ENCODE results near the gene NAALADL2.

DNA sequence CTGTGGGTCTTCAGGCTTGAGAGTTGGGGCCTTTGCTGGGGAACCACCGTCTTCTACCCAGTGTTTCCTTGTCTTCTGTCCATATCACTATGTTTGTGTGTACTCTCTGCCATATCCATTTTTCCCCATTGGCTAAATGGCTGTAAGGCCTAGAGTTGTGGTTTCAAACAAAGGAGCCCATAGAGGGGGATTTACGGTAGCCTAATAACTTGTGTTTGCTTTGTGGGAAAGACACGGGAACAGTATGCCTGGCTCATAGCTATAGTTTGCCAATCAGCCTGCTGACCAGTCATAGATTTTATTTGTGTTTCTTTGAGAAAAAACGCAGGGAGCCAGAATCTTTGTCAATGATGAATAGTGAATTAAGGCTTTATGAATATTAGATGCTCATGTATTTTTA is 554.8 kb downstream of the NAALADL2 start:
- no peak for TF ChIP-seq TAF1 (IDR thresholded peaks at IDR 0.05; ENCODE audit: low read depth)
- TF ChIP-seq, protein P1, sequence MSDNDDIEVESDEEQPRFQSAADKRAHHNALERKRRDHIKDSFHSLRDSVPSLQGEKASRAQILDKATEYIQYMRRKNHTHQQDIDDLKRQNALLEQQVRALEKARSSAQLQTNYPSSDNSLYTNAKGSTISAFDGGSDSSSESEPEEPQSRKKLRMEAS (IDR thresholded peaks at IDR 0.05): no peak
- TF ChIP-seq TEAD4 (IDR thresholded peaks at IDR 0.05): no peak
- TF ChIP-seq RAD21 (IDR thresholded peaks at IDR 0.05; ENCODE audit: low read depth): no peak
- TF ChIP-seq EGR1 (IDR thresholded peaks at IDR 0.05): no peak
- TF ChIP-seq, protein P2, sequence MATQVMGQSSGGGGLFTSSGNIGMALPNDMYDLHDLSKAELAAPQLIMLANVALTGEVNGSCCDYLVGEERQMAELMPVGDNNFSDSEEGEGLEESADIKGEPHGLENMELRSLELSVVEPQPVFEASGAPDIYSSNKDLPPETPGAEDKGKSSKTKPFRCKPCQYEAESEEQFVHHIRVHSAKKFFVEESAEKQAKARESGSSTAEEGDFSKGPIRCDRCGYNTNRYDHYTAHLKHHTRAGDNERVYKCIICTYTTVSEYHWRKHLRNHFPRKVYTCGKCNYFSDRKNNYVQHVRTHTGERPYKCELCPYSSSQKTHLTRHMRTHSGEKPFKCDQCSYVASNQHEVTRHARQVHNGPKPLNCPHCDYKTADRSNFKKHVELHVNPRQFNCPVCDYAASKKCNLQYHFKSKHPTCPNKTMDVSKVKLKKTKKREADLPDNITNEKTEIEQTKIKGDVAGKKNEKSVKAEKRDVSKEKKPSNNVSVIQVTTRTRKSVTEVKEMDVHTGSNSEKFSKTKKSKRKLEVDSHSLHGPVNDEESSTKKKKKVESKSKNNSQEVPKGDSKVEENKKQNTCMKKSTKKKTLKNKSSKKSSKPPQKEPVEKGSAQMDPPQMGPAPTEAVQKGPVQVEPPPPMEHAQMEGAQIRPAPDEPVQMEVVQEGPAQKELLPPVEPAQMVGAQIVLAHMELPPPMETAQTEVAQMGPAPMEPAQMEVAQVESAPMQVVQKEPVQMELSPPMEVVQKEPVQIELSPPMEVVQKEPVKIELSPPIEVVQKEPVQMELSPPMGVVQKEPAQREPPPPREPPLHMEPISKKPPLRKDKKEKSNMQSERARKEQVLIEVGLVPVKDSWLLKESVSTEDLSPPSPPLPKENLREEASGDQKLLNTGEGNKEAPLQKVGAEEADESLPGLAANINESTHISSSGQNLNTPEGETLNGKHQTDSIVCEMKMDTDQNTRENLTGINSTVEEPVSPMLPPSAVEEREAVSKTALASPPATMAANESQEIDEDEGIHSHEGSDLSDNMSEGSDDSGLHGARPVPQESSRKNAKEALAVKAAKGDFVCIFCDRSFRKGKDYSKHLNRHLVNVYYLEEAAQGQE (IDR thresholded peaks at IDR 0.05; ENCODE audit: low read depth): no peak
